Peyer's patch (tissue), 4 donors: ENCODE results near the gene BTBD7. TPM values are rescaled to one million over a fixed set of nuclear protein-coding genes. Genes with fewer than 3 reads are reported as not detected.

Experiments used
- DNase-seq, 3 donors: peaks; one replicate each; pipeline ENCODE4 v3.0.0-alpha.2; 2017 to 2019
- H3K27ac ChIP-seq, 4 donors: fragments of 200-600 bp; sonication (generic); one replicate each; pipeline ENCODE4 v1.5.1; 2016 to 2019
- H3K27me3 ChIP-seq, 2 donors: fragments of 200-600 bp; sonication (generic); one replicate each; pipeline ENCODE4 v1.5.1; 2019
- H3K36me3 ChIP-seq, 3 donors: fragments of 200-600 bp; sonication (generic); one replicate each; pipeline ENCODE4 v1.5.1; 2016 to 2019
- H3K4me1 ChIP-seq, 4 donors: fragments of 200-600 bp; sonication (generic); one replicate each; pipeline ENCODE4 v1.5.1; 2016 to 2019
- H3K4me3 ChIP-seq, 4 donors: fragments of 200-600 bp; sonication (generic); 1 replicate in 3 of 4; 2 replicates in 1 of 4; pipeline ENCODE4 v1.5.1; 2016 to 2019; ENCODE audit warnings: mild to moderate bottlenecking in 1 of 4
- H3K9me3 ChIP-seq, 4 donors: fragments of 200-600 bp; sonication (generic); one replicate each; pipeline ENCODE4 v1.5.1; 2016 to 2019; ENCODE audit warnings: mild to moderate bottlenecking in 1 of 4
- POLR2A ChIP-seq, 2 donors: fragments of 450-650 bp; IDR thresholded peaks; one replicate each; pipeline ENCODE4 v1.5.1; 2017; ENCODE audit warnings: antibody characterized with exemption in 2 of 2, mild to moderate bottlenecking in 2 of 2, moderate library complexity in 2 of 2
- total RNA-seq, 4 donors: library from RNA; depleted of rRNA; stranded (reverse); fragments of >200 nt; gene quantifications; one replicate each; pipeline ENCODE4 v1.1.0, GENCODE V29; 2016
- TF ChIP-seq, protein P1 (sequence below), 6 experiments: fragments of 450-650 bp in 4 of 6; fragments of 200-600 bp in 2 of 6; sonication (generic) in 1 of 6; IDR thresholded peaks; one replicate each; pipeline ENCODE4 v1.5.1; 2017 to 2019; ENCODE audit warnings: antibody characterized with exemption in 6 of 6, mild to moderate bottlenecking in 3 of 6, moderate library complexity in 1 of 6

Gene BTBD7
- total RNA-seq, 4 donors from 2014 or later = 28.1 to 38.1 (median 32.2) TPM

DNA sequence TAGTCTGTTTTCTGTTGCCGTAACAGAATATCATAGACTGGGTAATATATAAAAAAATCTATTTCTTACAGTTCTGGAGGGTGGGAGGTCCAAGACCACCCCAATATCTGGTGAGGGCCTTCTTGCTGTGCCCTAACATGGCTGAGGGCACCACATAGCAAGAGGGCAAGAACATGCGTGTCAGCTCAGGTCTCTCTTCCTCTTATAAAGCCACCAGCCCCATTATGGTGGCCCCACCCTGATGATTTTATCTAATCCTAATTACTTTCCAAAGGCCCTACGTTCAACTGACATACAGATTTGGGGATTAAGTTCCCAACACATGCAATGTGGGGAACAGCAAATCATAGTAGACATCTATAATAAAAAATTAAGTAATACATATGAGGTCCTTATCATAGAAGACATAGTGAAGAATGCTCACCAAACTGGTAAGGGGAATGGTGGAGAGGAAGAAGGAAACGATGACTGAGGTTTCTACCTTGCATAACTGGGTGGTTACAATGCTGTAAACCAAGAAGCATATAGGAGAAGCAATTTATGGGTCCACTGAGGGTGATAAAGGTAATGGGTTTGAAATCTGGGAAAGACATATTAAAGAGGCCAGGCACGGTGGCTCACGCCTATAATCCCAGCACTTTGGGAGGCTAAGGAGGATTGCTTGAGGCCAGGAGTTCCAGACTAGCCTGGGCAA is 27.0 kb downstream of the BTBD7 start:
- H3K27ac ChIP-seq = no peak overlapping the region

DNA sequence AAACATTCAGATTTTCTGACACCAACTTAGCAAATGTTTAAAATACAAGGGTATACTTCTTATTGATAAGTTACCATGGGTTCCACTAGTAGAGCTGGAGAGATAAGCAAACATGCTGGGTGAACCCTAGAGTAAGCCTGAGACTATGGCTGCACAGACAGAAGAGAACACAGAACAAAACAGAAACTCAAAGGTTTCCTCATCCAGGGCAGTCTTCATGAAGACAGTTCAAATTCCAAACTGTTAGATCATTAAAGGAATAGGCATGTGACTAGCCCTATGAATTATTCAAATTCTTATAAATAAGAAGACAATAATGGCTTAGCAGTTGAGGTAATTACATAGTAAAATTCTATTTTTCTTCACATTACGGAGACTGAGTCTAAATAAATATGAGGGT is 28.1 kb downstream of the BTBD7 start:
- no peak for DNase-seq
- H3K4me1 ChIP-seq = peaks cover 0 to 37% (median 0%) of the 10 kb centered on the region in 4 donors
- peak overlapping the region in 2 of 4 donors; percentile 37 to 46 for H3K27ac ChIP-seq
- H3K4me3 ChIP-seq = no peak overlapping the region
- H3K9me3 ChIP-seq = no peaks in the 10 kb centered on the region
- H3K36me3 ChIP-seq = no peaks in the 10 kb centered on the region
- H3K27me3 ChIP-seq = no peaks in the 10 kb centered on the region
- TF ChIP-seq, protein P1, sequence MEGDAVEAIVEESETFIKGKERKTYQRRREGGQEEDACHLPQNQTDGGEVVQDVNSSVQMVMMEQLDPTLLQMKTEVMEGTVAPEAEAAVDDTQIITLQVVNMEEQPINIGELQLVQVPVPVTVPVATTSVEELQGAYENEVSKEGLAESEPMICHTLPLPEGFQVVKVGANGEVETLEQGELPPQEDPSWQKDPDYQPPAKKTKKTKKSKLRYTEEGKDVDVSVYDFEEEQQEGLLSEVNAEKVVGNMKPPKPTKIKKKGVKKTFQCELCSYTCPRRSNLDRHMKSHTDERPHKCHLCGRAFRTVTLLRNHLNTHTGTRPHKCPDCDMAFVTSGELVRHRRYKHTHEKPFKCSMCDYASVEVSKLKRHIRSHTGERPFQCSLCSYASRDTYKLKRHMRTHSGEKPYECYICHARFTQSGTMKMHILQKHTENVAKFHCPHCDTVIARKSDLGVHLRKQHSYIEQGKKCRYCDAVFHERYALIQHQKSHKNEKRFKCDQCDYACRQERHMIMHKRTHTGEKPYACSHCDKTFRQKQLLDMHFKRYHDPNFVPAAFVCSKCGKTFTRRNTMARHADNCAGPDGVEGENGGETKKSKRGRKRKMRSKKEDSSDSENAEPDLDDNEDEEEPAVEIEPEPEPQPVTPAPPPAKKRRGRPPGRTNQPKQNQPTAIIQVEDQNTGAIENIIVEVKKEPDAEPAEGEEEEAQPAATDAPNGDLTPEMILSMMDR (IDR thresholded peaks at IDR 0.05) = no peak
- TF ChIP-seq POLR2A (IDR thresholded peaks at IDR 0.05) = no peak

More for the DNA sequence above, 27.0 kb downstream of the BTBD7 start:
- no peak for DNase-seq
- peaks cover 0 to 39% (median 0%) of the 10 kb centered on the region in 4 donors for H3K4me1 ChIP-seq
- TF ChIP-seq POLR2A (IDR thresholded peaks at IDR 0.05) = no peak
- TF ChIP-seq, protein P1 (IDR thresholded peaks at IDR 0.05) = no peak
- no peaks in the 10 kb centered on the region for H3K27me3 ChIP-seq
- no peak overlapping the region for H3K4me3 ChIP-seq
- no peaks in the 10 kb centered on the region for H3K36me3 ChIP-seq
- H3K9me3 ChIP-seq = no peaks in the 10 kb centered on the region

DNA sequence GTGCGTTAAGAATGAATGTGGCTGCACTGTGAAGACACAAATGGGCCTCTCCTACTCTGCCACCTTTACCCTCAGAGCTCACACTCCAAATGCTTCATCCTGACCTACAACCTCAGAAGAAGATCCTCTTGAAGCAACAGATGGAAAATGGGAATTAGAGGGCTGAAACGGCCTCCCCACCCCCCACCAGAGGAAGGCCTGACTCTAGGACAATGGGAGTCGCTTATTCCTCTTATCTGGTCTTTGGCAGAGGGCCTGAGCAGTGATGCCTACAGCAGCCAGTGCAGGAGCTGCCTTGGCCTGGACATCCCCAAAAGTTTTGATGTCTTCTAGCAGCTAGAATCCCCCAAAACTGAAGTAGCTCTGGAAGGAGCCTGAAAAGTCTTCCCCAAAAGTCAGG is 29.2 kb downstream of the BTBD7 start:
- no peaks in the 10 kb centered on the region for H3K36me3 ChIP-seq
- DNase-seq = no peak
- H3K27ac ChIP-seq = no peak overlapping the region
- H3K9me3 ChIP-seq = no peaks in the 10 kb centered on the region
- TF ChIP-seq POLR2A (IDR thresholded peaks at IDR 0.05) = no peak
- TF ChIP-seq, protein P1 (IDR thresholded peaks at IDR 0.05) = no peak
- no peaks in the 10 kb centered on the region for H3K27me3 ChIP-seq
- H3K4me1 ChIP-seq = peaks cover 0 to 34% (median 0%) of the 10 kb centered on the region in 4 donors
- H3K4me3 ChIP-seq = no peak overlapping the region

DNA sequence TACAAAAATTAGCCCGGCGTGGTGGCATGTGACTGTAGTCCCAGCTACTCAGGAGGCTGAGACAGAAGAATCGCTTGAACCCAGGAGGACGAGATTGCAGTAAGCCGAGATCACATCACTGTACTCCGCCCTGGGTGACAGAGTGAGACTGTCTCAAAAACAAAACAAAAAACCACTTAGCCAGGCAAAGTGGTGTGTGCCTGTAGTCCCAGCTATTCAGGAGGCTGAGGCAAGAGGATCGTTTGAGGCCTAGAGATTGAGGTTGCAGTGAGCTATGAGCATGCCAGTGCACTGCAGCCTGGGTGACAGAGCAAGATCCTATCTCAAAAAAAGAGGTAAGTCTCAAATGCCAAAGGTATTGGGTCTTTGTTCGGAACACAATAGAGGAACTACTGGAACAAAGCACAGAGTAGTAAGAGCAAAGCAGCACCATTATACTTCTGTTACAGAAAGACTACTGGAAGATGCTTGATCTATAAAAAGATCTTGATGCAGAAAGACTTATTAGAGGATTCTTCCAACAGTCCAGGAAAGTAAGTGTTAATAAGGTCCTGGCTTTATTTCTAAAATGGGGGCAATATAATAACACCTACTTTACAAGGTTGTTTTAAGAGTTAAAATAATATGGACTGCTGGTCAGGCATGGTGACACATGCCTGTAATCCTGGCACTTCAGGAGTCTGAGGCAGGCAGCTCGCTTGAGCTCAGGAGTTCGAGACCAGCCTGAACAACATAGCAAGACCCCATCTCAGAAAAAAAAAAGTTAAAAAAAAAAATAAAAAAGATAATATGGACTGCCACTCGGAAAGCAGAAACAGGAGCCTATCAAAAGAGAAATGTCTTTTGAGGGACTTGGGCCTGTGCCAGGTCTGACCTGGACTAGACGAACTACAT is 29.9 kb downstream of the BTBD7 start:
- no peak for DNase-seq
- Histone ChIP-seq H3K36me3 (no peaks in the 10 kb centered on the region), H3K27me3 (no peaks in the 10 kb centered on the region), H3K4me1 (peaks cover 0 to 34% (median 0%) of the 10 kb centered on the region in 4 donors), H3K4me3 (no peak overlapping the region), H3K9me3 (no peaks in the 10 kb centered on the region), H3K27ac (no peak overlapping the region)
- TF ChIP-seq, protein P1 (IDR thresholded peaks at IDR 0.05) = no peak
- TF ChIP-seq POLR2A (IDR thresholded peaks at IDR 0.05) = no peak

DNA sequence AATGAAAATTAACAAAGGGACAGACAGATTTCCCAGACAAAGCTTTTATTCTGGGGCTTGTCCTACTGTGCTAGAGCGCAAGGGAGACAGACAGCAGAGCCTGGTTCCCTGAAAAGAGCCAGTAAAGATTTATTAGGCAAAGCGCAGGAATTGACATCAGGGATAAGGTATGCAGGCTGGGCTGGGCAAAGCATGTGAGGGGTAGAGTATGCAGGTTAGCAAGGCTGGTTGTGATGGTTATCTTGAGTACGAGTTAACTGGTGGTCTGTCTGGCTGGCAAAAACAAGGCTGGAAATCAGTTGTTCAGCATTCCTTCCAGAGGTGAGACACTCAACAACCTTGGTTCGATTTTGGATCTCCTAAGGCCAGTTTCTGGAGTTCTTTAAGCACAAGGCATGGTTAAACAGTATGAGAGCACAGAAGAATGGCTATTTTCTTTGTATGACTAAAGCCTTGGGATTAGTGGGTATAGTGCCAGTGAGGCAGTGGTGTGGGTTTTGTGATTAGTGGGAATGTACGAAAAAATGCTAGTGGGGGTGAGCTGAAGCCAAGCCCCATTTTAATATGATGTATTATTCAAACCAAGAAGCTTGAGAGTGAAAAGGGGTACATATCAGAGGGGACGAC is 30.9 kb downstream of the BTBD7 start:
- TF ChIP-seq, protein P1 (IDR thresholded peaks at IDR 0.05) = no peak
- TF ChIP-seq POLR2A (IDR thresholded peaks at IDR 0.05) = no peak
- DNase-seq = no peak
- no peak overlapping the region for H3K4me3 ChIP-seq
- no peaks in the 10 kb centered on the region for H3K27me3 ChIP-seq
- H3K27ac ChIP-seq = no peak overlapping the region
- peaks cover 0 to 27% (median 0%) of the 10 kb centered on the region in 4 donors for H3K4me1 ChIP-seq
- no peaks in the 10 kb centered on the region for H3K9me3 ChIP-seq
- no peaks in the 10 kb centered on the region for H3K36me3 ChIP-seq
